Measurements from ENCODE around the gene TLR9. TPM values are rescaled to one million over a fixed set of nuclear protein-coding genes. Genes with fewer than 3 reads are reported as not detected.

Gene TLR9
- total RNA-seq, 4 donors from 2014 or later: not detected

- Histone ChIP-seq H3K4me1 (peaks cover 35 to 78% (median 35%) of the 10 kb centered on the region in 3 donors), H3K9me3 (no peaks in the 10 kb centered on the region), H3K36me3 (peaks cover 6 to 39% (median 8%) of the 10 kb centered on the region in 3 donors), H3K4me3 (peak overlapping the region in 3 of 4 donors; percentile 84 to 94 (median 93)), H3K27me3 (no peaks in the 10 kb centered on the region), H3K27ac (peak overlapping the region; percentile 95 to 97 (median 96))
- 55 to 74% methylated on average over 3 to 5 of the region's 6 CpGs for WGBS, 2 donors
- intact Hi-C loops (cut with DNase I): loop anchor here (5.0 kb wide), 1 partner anchor 35 kb away; no protein-coding TSS in a partner anchor
- TF ChIP-seq CTCF (IDR thresholded peaks at IDR 0.05): no peak
- no peak for TF ChIP-seq POLR2A (IDR thresholded peaks at IDR 0.05)
- no peak for DNase-seq
Observed at GRCh38 chr3:52237006-52237656, 11.7 kb upstream of the TLR9 start.

- no peak for DNase-seq
- H3K4me1 ChIP-seq: peaks cover 35 to 85% (median 35%) of the 10 kb centered on the region in 3 donors
- 69 to 83% methylated on average over 2 to 3 of the region's 5 CpGs for WGBS, 2 donors
- peak in 1 of 6 experiments; percentile 12 for TF ChIP-seq CTCF (IDR thresholded peaks at IDR 0.05)
- TF ChIP-seq POLR2A (IDR thresholded peaks at IDR 0.05): no peak
- no peak overlapping the region for H3K4me3 ChIP-seq
- peaks cover 6 to 46% (median 8%) of the 10 kb centered on the region in 3 donors for H3K36me3 ChIP-seq
- no peaks in the 10 kb centered on the region for H3K27me3 ChIP-seq
- intact Hi-C loops (cut with DNase I): loop anchor here (5.0 kb wide), 1 partner anchor 36 kb away; no protein-coding TSS in a partner anchor
- H3K9me3 ChIP-seq: no peaks in the 10 kb centered on the region
- peak overlapping the region; percentile 95 to 97 (median 96) for H3K27ac ChIP-seq
Observed at GRCh38 chr3:52236424-52236886, 11.0 kb upstream of the TLR9 start.

- no peak for DNase-seq
- Histone ChIP-seq H3K36me3 (peaks cover 21 to 63% (median 23%) of the 10 kb centered on the region in 3 donors), H3K4me1 (peaks cover 25 to 75% (median 28%) of the 10 kb centered on the region in 3 donors), H3K4me3 (no peak overlapping the region), H3K27ac (no peak overlapping the region), H3K27me3 (no peaks in the 10 kb centered on the region), H3K9me3 (no peaks in the 10 kb centered on the region)
- intact Hi-C loops (cut with DNase I): loop anchor here (5.0 kb wide), 1 partner anchor 38 kb away; no protein-coding TSS in a partner anchor
- 70 to 95% methylated on average over 6 to 7 of the region's 15 CpGs for WGBS, 2 donors
- TF ChIP-seq CTCF (IDR thresholded peaks at IDR 0.05): no peak
- no peak for TF ChIP-seq POLR2A (IDR thresholded peaks at IDR 0.05)
Observed at GRCh38 chr3:52234516-52235447, 9.3 kb upstream of the TLR9 start.

GRCh38 chr3:52233968-52234367, 8.5 kb upstream of the TLR9 start:
- no peak for DNase-seq
- peaks cover 29 to 71% (median 31%) of the 10 kb centered on the region in 3 donors for H3K36me3 ChIP-seq
- no peaks in the 10 kb centered on the region for H3K27me3 ChIP-seq
- H3K9me3 ChIP-seq: no peaks in the 10 kb centered on the region
- no peak overlapping the region for H3K4me3 ChIP-seq
- intact Hi-C loops (cut with DNase I): no loop called here
- 66 to 88% methylated on average over 1 to 3 of the region's 3 CpGs for WGBS, 2 donors
- peak overlapping the region in 1 of 4 donors; percentile 14 for H3K27ac ChIP-seq
- peaks cover 23 to 69% (median 23%) of the 10 kb centered on the region in 3 donors for H3K4me1 ChIP-seq
- TF ChIP-seq CTCF (IDR thresholded peaks at IDR 0.05) (no peak), POLR2A (IDR thresholded peaks at IDR 0.05) (no peak)
